AG08395 (cell line): ENCODE results near the gene PFDN2.
"Not testable (repeated sequence)": the region's sequence is repeated elsewhere in the genome, so short reads cannot be mapped to it uniquely, and the experiment has no call there.

Source experiments
- DNase-seq: peaks from one replicate; pipeline ENCODE4 v3.0.0; 2012; ENCODE audit warnings: mixed read lengths, low spot score

PFDN2 gene

DNA sequence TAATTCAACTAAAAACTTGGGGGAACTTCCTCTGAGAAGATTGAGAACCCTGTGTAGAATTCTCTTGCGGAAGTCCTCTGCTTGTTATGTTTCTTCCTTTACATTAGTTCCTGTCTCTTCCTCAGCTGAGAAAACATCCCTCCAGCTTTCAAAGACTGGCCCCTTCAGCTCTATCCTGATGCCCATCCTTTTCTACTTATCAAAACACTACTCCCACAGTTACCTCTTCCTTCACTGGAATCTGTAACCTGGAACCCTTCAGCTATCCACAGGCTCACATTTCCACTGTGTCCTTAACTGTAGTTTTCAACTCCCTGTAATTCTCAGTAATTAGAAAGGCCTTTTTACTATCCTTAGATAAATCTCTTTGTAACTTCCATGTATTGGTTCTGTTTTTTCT lies 20.6 kb upstream of the PFDN2 start:
- no peak for DNase-seq

DNA sequence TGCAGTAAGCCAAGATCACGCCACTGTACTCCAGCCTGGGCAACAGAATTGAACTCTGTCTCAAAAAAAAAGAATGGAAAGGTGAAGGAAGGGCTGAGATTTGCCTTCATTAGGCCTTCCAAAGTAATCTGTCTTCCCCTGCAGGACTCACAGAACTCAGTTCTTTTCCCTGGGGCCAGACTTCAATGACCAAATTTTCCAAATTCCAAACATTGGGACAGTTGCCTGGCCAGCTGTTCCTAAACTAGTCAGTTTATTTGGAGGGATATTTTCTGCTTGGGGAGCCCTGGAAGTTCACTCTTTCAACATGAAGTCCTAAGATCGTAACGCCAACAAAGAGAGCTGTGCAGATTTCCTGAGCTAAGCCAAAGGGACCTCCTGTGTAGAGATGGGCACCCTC lies 20.0 kb upstream of the PFDN2 start:
- no peak for DNase-seq

DNA sequence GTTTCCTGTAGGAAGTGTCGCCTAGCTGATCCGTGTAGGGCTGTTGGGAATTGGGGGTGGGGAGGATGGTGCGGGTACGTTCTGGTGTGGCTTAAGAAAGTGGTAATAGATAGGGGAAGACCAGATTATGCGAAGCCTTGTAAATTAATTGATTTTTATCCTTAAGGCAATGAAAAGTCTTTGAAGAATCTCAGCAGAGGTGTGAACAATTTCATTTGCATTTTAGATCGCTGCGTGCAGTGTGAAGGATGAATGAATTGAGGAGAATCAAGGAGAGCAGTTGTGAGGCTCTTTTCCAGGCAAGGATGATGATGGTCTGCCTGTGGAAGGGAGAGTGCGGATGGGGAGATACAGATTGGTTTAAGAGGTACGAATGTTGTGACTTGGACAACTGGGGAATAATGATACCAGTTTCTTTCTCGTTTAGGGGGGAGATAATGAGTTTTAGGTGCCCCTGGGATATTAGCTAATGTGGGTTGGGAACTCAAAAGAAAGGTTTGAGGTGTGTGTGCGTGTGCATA lies 15.4 kb upstream of the PFDN2 start:
- DNase-seq: no peak

- DNase-seq: peak; percentile 96
These were observed 14.8 kb upstream of the PFDN2 start, which contains the start of gene DEDD for GRCh38 chr1:161132410-161133219. TSS of gene DEDD (minus strand) at chr1:161132667. CDS start at chr1:161124462, 8,205 bp downstream.

DNA sequence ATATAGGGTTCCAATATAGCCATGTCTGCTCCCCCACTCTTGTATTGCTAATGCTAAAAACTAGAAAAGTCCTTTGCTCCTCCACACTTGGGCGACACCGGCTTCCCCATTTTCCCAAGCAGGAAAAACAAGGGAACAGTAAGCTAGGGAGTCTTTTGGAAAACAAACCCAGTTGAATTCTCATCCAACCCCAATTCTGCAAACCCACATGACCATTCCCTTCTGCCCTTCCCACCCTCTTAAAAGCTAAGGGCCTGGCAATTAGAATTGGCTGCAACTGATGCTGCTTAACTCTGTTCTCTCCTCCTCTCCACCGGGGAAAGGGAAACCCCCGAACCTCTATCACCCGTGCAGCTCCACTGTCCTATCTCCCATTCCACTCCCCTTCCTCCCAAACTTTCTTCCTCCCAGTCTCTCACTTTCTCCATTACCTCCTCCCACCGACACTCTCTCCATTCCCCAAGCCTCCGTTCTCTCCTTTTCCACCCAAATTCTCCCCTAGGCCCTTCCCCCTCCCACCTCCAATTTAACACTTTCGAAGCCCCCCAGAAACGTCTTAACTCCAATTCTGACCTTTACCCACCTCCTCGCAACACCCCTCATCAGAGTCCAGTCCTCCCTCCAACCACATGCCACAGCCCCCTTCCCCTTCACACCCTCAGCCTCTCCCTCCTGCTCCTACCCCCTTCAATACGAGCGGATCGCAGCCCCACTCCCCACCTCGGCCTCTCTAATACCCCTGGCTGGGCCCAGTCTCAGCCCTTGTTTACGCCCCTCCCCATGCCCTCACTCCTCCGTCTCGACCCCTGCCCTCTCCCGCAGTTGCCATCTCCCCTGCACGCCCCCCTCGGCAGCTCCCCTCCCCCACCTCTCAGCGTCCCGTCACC lies 13.9 kb upstream of the PFDN2 start:
- no peak for DNase-seq

DNA sequence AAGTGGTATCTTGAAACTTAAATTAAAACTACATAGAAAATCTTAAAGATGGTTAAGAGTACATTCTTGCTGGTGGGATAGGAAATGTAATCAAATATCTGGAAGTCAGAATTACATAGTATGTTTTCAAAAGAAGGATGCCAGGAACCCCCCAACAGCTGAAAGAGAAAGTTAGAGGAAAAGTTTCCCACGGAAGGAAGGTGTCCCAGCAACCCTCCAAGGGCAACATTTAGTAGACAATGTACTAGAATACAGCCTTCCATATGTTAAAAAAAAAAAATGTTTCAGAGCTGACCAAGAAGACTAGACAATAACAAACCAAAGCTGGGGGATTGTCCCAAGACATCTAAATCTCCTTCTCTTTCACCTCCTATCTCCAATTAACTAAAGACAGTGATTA lies 12.4 kb upstream of the PFDN2 start:
- no peak for DNase-seq

DNA sequence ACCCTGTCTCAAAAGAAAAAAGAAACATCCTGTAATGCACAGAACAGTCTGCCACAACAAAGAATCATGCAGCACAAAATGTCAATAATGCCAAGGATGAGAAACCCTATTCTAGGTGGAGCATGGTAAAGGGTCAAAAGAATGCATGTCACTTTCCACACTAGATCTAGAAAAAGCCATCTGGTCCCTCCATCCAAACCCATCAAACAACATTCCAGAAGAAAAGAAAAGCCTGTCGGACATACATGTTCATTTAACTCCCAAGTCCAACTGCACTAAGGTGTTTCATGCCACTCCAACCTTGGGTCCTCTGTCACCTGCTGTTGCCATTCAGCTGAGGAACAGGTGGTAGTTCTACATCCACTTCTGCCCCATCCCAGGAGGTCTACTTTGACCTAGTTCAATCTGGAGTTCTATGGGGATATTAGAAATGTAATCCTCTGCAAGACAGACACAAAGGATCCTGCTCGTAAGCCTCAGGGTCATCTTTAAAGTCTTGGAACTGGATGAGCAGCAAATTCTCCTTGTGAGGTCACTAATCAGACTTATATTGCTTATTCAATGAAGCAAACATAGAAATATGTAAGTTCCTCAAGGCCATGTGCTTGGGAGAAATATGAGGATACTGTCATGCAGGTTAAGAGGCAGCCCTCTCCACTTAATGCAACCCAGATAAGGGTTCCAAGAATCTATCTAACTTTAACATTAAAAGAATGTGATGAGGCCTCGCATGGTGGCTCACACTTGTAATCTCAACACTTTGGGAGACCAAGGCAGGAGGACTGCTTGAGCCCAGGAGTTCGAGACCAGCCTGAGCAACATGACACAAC lies 11.0 kb upstream of the PFDN2 start:
- no peak for DNase-seq

DNA sequence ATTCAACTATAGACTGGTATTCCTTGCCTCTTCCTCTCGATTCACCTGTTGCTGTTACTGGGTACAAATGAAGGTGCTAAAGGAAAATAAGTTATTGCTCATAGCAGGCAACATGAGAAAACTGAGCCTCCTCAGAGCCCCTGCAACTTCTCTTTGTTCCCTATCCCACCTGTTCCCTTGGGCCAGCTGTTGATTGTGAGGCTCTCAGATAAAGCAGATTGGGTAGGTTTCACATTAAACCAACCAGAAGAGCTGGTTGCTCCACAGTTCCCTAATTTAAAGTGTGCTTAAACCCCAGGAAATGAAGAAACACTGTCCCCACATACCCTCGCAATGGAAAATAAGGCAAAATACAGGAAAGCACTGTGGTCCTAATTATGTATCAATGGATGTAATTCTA lies 9.8 kb upstream of the PFDN2 start:
- DNase-seq: no peak

DNA sequence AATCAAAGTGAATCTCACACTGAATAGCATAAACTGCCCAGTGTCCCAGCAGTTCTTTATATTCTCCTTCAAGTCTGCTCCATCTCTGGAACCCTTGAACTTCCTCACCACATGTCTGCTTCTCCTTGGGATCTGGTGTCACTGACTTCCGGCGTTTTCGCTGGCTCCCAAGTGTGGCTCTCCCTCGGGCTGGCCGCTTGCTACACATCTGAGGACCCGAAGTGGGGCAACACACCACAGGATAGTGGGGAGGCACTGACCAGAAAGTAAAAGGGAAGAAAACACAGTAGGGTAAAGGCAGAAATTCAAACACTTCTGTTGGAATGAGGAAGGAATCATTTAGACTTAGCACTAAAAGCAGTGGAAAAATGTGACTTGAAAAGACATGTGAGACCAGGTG lies 5.1 kb upstream of the PFDN2 start:
- DNase-seq: no peak

DNA sequence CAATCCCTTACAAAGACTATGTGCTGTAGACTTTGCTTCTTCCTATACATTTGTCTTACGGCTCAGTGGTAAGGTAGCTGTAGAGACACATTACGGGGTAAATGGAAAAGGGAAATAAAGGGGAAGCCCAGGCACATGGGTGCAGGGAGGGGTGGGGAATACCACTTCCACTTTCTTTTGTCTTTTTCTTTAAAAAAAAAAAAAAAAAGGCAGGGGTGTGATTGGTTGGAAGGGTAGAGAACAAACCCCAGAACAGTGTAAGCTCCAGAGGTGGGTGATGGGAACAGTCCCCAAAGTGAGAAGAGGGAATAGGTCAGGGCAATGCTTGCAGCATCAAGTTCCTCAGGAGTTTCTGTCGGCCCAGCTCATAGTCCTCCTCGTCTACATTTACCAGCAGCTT lies 4.0 kb upstream of the PFDN2 start:
- no peak for DNase-seq

DNA sequence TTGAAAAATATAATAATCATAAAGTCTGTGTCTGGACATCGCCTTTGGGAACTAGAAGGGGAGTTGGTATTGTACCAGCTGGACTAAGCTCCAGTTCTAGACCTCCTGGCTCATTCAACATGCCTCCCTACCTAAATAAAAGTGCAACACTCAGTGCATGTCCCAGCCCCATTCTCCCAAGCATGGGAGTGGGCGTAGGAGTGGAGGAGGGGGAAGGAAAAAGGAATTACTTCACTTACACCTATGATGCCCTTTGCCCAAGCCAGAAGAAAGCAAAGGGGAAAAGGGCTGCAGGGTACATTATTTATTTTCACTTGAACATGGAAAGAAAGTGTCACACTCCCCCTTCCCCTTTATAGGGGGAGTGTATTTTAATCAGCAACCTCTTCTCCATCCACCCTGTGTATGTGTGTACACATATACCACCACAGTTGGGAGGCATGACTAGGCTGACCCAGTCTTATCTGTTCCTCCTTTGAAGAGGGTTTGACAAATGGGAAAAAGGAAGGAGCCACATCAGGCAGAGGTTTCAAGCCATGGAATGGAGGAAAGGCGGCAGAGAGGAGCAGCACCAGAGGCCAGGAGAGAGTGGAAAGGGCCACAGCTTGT lies 3.3 kb upstream of the PFDN2 start:
- DNase-seq: no peak

DNA sequence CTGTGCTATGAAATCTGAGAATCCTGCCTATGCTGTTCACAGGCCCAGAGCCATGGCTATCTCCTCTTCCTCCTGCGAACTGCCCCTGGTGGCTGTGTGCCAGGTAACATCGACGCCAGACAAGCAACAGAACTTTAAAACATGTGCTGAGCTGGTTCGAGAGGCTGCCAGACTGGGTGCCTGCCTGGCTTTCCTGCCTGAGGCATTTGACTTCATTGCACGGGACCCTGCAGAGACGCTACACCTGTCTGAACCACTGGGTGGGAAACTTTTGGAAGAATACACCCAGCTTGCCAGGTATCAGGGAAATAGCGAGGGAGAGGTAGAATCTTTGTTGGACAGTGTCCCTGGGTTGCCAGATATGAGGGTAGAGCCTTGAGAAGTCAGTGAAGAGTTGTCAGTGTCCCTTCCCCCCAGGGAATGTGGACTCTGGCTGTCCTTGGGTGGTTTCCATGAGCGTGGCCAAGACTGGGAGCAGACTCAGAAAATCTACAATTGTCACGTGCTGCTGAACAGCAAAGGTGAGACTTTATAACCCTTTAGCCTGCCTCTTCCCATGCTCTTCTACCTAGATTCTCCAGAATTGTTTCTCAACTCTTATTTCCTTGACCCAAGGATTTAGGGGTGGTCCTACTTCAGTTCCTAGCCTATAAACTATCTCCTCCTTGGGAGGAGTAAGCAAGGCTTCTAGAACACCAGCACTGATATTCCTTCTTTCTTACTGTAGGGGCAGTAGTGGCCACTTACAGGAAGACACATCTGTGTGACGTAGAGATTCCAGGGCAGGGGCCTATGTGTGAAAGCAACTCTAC lies 1.5 kb upstream of the PFDN2 start:
- DNase-seq: peak; percentile 80

DNA sequence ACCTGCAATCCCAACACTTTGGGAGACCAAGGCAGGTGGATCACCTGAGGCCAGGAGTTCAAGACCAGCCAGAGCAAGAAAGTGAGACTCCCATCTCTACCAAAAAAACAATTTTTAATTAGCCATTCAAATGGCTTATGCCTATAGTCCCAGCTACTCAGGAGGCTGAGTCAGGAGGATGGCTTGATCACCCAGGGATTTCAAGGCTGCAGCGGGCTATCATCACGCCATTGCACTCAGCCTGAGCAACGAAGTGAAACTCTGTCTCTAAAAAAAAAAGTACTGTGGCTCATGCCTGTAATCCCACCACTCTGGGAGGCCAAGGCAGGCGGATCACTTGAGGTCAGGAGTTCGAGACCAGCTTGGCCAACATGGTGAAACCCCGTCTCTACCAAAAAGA lies 1.9 kb downstream of the PFDN2 start:
- DNase-seq: not testable (repeated sequence)

- no peak for DNase-seq
These were observed 2.6 kb downstream of the PFDN2 start for GRCh38 chr1:161115132-161115711.

DNA sequence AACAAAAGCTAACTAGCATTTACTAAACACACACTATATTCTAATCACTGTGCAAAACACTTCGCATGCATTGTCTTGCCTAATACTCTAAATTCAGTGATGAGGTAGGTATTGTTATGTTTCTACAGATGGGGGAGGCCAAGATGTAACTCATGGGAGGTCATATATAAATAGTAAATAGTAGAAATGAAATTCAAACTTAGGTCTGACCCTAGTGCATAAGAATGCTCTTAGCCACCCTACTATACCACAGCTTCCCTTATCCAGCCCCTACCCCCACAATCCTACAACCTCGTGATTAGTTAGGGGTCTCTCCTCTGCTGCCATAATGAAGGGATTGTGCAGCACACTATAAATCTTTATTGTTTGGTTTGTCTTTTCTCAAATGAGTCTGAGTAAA lies 3.3 kb downstream of the PFDN2 start:
- DNase-seq: no peak

GRCh38 chr1:161113915-161114314 lies 3.9 kb downstream of the PFDN2 start:
- no peak for DNase-seq

GRCh38 chr1:161111527-161111926 lies 6.3 kb downstream of the PFDN2 start:
- DNase-seq: no peak

- DNase-seq: no peak
These were observed 6.7 kb downstream of the PFDN2 start for GRCh38 chr1:161111117-161111516.

DNA sequence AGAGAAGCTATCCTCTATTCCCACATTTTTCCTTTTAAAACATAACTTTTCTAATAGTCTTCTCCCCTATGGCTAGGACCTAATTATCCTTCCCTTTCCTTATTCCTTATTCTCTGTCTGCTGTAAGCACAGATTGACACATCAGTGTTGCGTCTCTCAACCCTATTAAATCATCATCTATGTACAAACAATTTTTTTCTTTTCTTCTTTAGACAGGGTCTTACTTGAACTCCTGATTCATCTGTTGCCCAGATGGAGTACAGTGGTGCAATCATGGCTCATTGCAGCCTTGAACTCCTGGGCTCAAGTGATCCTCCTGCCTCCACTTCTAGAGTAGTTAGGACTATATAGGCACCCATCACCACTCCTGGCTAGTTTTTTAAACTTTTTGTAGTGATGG lies 11.4 kb downstream of the PFDN2 start:
- no peak for DNase-seq

DNA sequence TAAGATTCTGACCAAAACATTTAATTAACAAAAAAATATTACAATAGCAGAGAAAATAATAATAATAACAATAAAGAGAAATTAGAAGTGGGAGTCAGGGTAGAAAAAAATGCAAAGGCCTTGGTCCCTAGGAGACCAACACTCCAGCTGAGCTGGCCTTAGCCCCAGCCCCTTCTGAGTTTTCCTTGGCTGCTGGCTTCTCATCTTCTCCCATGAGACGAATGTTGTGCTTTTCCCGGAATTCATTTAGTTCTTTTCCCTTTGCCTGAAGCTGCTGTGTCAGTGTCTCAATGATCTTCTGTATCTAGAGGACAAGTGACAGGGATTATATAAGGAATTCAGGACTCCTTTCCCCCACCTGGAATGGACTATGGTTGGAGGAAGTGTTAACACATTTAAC lies 17.3 kb downstream of the PFDN2 start:
- no peak for DNase-seq
